ENCODE results near the gene ANKRD29.

The ANKRD29 gene

GRCh38 chr18:23629444-23629946, 33.2 kb downstream of the ANKRD29 start:
- TF ChIP-seq CTCF (IDR thresholded peaks at IDR 0.05; ENCODE audit: low read depth, low read length) (no peak), MYC (IDR thresholded peaks at IDR 0.05; ENCODE audit: low read depth, low read length) (no peak), POLR2A (IDR thresholded peaks at IDR 0.05; ENCODE audit: extremely low read depth, insufficient read length) (no peak), MAX (IDR thresholded peaks at IDR 0.05; ENCODE audit: low read depth, low read length) (no peak)
- H3K4me3 ChIP-seq (ENCODE audit: low read depth, low read length): no peak overlapping the region
- no peak for DNase-seq (ENCODE audit: low read depth)

- H3K4me3 ChIP-seq (ENCODE audit: low read depth, low read length): no peak overlapping the region
- TF ChIP-seq CTCF (IDR thresholded peaks at IDR 0.05; ENCODE audit: low read depth, low read length) (no peak), MAX (IDR thresholded peaks at IDR 0.05; ENCODE audit: low read depth, low read length) (no peak), POLR2A (IDR thresholded peaks at IDR 0.05; ENCODE audit: extremely low read depth, insufficient read length) (no peak), MYC (IDR thresholded peaks at IDR 0.05; ENCODE audit: low read depth, low read length) (no peak)
- no peak for DNase-seq (ENCODE audit: low read depth)
Measured at GRCh38 chr18:23627970-23628369, 34.7 kb downstream of the ANKRD29 start.

GRCh38 chr18:23627321-23627720, 35.4 kb downstream of the ANKRD29 start:
- DNase-seq (ENCODE audit: low read depth): no peak
- no peak overlapping the region for H3K4me3 ChIP-seq (ENCODE audit: low read depth, low read length)
- TF ChIP-seq POLR2A (IDR thresholded peaks at IDR 0.05; ENCODE audit: extremely low read depth, insufficient read length) (no peak), CTCF (IDR thresholded peaks at IDR 0.05; ENCODE audit: low read depth, low read length) (no peak), MAX (IDR thresholded peaks at IDR 0.05; ENCODE audit: low read depth, low read length) (no peak), MYC (IDR thresholded peaks at IDR 0.05; ENCODE audit: low read depth, low read length) (no peak)

- DNase-seq (ENCODE audit: low read depth): no peak
- H3K4me3 ChIP-seq (ENCODE audit: low read depth, low read length): no peak overlapping the region
- no peak for TF ChIP-seq CTCF (IDR thresholded peaks at IDR 0.05; ENCODE audit: low read depth, low read length)
- TF ChIP-seq POLR2A (IDR thresholded peaks at IDR 0.05; ENCODE audit: extremely low read depth, insufficient read length): no peak
- no peak for TF ChIP-seq MYC (IDR thresholded peaks at IDR 0.05; ENCODE audit: low read depth, low read length)
- no peak for TF ChIP-seq MAX (IDR thresholded peaks at IDR 0.05; ENCODE audit: low read depth, low read length)
Measured at GRCh38 chr18:23626451-23627279, 36.0 kb downstream of the ANKRD29 start.

- TF ChIP-seq MYC (IDR thresholded peaks at IDR 0.05; ENCODE audit: low read depth, low read length) (no peak), MAX (IDR thresholded peaks at IDR 0.05; ENCODE audit: low read depth, low read length) (no peak), POLR2A (IDR thresholded peaks at IDR 0.05; ENCODE audit: extremely low read depth, insufficient read length) (no peak), CTCF (IDR thresholded peaks at IDR 0.05; ENCODE audit: low read depth, low read length) (no peak)
- no peak overlapping the region for H3K4me3 ChIP-seq (ENCODE audit: low read depth, low read length)
- no peak for DNase-seq (ENCODE audit: low read depth)
Measured at GRCh38 chr18:23623040-23623439, 39.7 kb downstream of the ANKRD29 start.
